ENCODE measurements around the gene AMPD3. TPM values are rescaled to one million over a fixed set of nuclear protein-coding genes. Genes with fewer than 3 reads are reported as not detected.
"Not testable (repeated sequence)": the region's sequence is repeated elsewhere in the genome, so short reads cannot be mapped to it uniquely, and the experiment has no call there.

AMPD3 gene
- total RNA-seq, 2 donors from 2014 or later, result 21.6 to 28.8 TPM

DNA sequence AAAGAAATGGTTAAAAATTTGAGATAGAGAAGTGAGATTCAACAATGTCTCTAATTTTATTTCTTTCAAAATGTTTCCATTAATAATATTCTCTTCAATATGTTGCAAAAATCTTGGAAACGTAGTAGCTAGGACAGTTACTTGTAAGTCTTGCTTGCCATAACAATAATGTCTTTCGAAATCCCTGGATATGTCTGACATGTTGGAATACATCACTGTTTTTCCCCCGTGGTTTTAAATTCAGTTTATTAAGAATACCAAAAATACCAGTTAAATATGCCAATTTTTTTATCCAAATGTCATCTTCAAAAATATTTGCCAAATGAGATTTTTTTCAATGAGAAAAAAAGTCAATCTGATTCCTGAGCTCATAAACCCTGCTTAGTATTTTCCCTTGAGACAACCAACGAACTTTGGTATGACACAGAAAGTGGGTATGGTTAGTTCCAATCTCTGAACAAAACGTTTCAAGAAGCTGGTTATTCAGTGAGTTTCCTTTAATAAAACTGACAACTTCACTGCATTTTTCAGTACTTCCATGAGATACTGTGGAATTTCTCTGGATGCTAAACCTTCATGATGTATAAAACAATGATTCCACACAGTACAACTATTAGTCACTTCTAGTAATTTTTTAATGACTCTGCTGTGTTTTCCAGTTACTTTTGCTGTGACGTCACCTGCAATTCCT, 36.7 kb upstream of the AMPD3 start:
- peaks cover 21% of the 10 kb centered on the region for H3K4me1 Mint-ChIP-seq (ENCODE audit: low read depth)

DNA sequence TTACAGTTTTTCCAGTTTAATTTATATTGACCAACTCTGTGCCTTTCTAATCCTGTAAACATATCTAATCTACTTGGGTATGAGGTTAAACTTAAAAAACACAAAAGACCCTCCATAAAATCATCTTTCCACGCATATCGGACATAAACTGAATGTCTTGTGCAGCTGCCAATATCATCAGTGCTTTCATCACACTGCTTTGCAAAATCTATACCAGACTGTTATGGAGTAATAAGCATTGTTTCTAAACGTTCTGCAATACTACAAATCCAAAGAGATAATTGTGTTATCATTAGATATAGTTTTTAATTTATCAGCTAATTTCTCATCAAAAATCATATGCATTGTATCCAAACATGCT, 36.1 kb upstream of the AMPD3 start:
- Mint-ChIP-seq H3K27me3 (ENCODE audit: low read depth) (peaks cover 13% of the 10 kb centered on the region), H3K9me3 (peaks cover 0 to 3% of the 10 kb centered on the region in 2 donors), H3K4me3 (no peak overlapping the region), H3K27ac (no peak overlapping the region), H3K36me3 (ENCODE audit: insufficient read depth in 2 of 2) (peaks cover 0 to 2% of the 10 kb centered on the region in 2 donors), H3K4me1 (ENCODE audit: low read depth) (peaks cover 16% of the 10 kb centered on the region)
- DNase-seq (no peak), ATAC-seq (replicated peaks in 1 of 2) (no peak)

More for the DNA sequence above, 36.7 kb upstream of the AMPD3 start:
- Mint-ChIP-seq H3K27me3 (ENCODE audit: low read depth) (peaks cover 18% of the 10 kb centered on the region), H3K36me3 (ENCODE audit: insufficient read depth in 2 of 2) (no peaks in the 10 kb centered on the region), H3K9me3 (peaks cover 0 to 3% of the 10 kb centered on the region in 2 donors), H3K4me3 (no peak overlapping the region), H3K27ac (no peak overlapping the region)
- no peak for ATAC-seq (replicated peaks in 1 of 2)
- DNase-seq, result no peak

DNA sequence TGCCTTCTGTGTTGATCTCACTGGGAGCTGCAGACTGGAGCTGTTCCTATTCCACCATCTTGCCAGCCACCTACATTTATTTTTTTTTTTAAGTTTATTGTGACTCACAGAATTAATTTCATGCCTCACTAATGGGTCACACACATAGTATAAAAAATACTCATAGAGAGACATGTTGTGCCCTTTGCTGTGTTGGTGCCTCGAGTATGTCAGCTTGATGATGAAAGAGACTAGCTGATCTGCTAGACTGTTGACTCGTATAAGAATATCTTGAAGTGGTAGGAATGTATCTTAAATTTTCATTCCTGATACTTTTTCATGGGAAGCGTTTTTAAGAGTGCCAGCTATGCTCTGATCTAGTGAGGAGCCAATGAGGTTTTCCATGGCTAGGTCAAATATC, 28.6 kb upstream of the AMPD3 start:
- H3K27me3 Mint-ChIP-seq (ENCODE audit: low read depth), result no peaks in the 10 kb centered on the region
- H3K27ac Mint-ChIP-seq, result no peak overlapping the region
- H3K4me1 Mint-ChIP-seq (ENCODE audit: low read depth), result no peaks in the 10 kb centered on the region
- peaks cover 0 to 2% of the 10 kb centered on the region in 2 donors for H3K36me3 Mint-ChIP-seq (ENCODE audit: insufficient read depth in 2 of 2)
- no peak for DNase-seq
- no peak for ATAC-seq (replicated peaks in 1 of 2)
- peaks cover 0 to 3% of the 10 kb centered on the region in 2 donors for H3K9me3 Mint-ChIP-seq
- H3K4me3 Mint-ChIP-seq, result no peak overlapping the region

DNA sequence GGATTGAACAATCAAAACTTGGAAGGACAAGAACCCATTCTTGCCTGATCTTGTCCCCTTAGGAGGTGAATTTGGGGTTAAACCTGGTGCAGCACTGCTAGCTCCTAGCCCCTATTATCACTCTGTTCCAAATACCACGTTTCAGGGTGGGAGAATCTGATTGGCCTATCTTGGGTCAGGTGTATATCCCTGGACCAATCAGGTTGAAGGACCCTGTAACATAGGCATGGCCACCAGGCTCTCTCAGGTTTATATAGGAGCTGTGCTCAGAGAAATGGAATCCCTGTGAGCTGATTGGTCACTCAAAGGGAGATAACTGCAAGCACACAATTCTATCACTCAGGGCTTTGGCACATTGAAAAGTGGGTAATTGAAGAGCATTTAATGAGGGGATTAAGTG, 26.6 kb upstream of the AMPD3 start:
- H3K27ac Mint-ChIP-seq, result no peak overlapping the region
- DNase-seq (no peak), ATAC-seq (replicated peaks in 1 of 2) (no peak)
- H3K27me3 Mint-ChIP-seq (ENCODE audit: low read depth), result no peaks in the 10 kb centered on the region
- no peaks in the 10 kb centered on the region for H3K9me3 Mint-ChIP-seq
- H3K4me1 Mint-ChIP-seq (ENCODE audit: low read depth), result no peaks in the 10 kb centered on the region
- peaks cover 0 to 2% of the 10 kb centered on the region in 2 donors for H3K36me3 Mint-ChIP-seq (ENCODE audit: insufficient read depth in 2 of 2)
- no peak overlapping the region for H3K4me3 Mint-ChIP-seq

DNA sequence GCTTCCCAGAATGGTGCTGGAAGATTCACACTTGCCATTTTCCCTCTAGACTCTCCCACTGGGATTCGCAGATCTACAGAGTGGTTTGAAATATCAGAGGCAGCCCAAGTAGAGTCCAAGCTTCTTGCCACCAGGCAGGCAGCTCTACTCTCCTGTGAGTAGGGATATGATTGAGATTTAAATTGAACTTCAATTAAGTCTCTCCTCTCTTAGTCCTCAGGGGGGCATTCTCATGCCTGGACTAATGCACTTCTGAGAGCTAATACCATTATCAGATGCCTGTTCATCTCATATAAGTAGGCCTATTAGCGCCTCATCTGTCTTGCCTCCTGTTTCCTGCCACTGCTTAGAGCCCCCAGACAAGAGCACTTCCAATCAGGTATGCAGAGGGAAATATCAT, 25.5 kb upstream of the AMPD3 start:
- H3K36me3 Mint-ChIP-seq (ENCODE audit: insufficient read depth in 2 of 2), result no peaks in the 10 kb centered on the region
- H3K27me3 Mint-ChIP-seq (ENCODE audit: low read depth), result no peaks in the 10 kb centered on the region
- no peak overlapping the region for H3K27ac Mint-ChIP-seq
- no peak overlapping the region for H3K4me3 Mint-ChIP-seq
- H3K9me3 Mint-ChIP-seq, result no peaks in the 10 kb centered on the region
- DNase-seq (no peak), ATAC-seq (replicated peaks in 1 of 2) (no peak)
- H3K4me1 Mint-ChIP-seq (ENCODE audit: low read depth), result no peaks in the 10 kb centered on the region

DNA sequence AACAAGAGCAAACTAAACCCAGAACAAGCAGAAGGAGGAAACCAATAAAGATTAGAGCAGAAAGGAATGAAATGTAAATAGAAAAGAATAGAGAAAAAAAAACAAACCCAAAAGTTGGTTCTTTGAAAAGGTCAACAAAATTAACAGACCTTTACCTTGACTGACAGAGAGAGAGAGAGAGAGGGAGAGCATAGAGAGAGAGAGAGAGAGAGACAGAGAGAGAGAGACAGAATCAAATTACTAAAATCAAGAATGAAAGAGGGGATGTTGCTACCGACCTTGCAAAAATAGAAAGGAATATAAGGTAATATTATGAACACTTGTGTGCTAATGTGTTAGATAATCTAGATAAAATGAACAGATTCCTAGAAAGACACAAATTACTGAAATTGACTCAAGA, 22.6 kb upstream of the AMPD3 start:
- Mint-ChIP-seq H3K9me3 (no peaks in the 10 kb centered on the region), H3K4me3 (no peak overlapping the region), H3K27me3 (ENCODE audit: low read depth) (no peaks in the 10 kb centered on the region), H3K36me3 (ENCODE audit: insufficient read depth in 2 of 2) (no peaks in the 10 kb centered on the region), H3K4me1 (ENCODE audit: low read depth) (peaks cover 6% of the 10 kb centered on the region), H3K27ac (no peak overlapping the region)
- DNase-seq (no peak), ATAC-seq (replicated peaks in 1 of 2) (no peak)

DNA sequence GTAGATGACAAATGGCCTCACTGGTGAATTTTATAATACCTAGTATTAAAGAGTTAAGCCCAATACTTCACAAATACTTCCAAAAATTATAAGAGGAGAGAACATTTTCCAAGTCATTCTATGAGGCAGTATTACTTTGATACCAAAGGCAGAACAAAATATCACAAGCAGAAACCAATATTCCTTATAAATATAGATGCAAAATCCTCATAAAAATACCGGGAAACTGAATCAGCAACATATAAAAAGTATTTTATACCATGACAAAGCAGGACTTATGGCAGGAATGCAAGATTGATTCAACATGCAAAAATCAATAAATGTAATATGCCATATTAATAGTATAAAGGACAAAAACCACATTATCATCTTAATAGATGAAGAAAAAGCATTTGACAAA, 22.1 kb upstream of the AMPD3 start:
- DNase-seq (no peak), ATAC-seq (replicated peaks in 1 of 2) (no peak)
- H3K4me3 Mint-ChIP-seq, result no peak overlapping the region
- H3K27me3 Mint-ChIP-seq (ENCODE audit: low read depth), result no peaks in the 10 kb centered on the region
- no peak overlapping the region for H3K27ac Mint-ChIP-seq
- H3K36me3 Mint-ChIP-seq (ENCODE audit: insufficient read depth in 2 of 2), result no peaks in the 10 kb centered on the region
- no peaks in the 10 kb centered on the region for H3K9me3 Mint-ChIP-seq
- H3K4me1 Mint-ChIP-seq (ENCODE audit: low read depth), result peaks cover 6% of the 10 kb centered on the region

DNA sequence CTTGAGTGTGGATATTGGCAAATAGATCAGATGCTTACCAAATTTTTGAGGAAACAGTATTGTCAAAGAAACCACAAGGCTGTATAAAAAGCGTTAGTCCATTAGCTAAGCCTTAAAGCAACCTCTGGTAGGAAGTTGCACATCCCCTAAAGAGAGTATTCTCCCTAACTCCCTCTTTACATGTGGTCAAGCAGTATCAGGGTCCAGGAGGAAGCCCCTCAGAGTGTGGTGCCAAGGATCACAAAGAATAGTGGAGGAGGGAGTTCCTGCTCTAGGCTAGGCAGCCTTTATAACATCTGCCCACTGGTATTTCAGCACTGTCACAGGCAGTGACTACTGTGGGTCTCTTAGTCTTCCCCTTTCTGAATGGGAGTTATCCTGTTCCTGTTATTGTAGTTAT, 18.8 kb upstream of the AMPD3 start:
- no peak for ATAC-seq (replicated peaks in 1 of 2)
- no peaks in the 10 kb centered on the region for H3K27me3 Mint-ChIP-seq (ENCODE audit: low read depth)
- DNase-seq, result no peak
- no peak overlapping the region for H3K27ac Mint-ChIP-seq
- peaks cover 6% of the 10 kb centered on the region for H3K4me1 Mint-ChIP-seq (ENCODE audit: low read depth)
- no peaks in the 10 kb centered on the region for H3K36me3 Mint-ChIP-seq (ENCODE audit: insufficient read depth in 2 of 2)
- no peak overlapping the region for H3K4me3 Mint-ChIP-seq
- no peaks in the 10 kb centered on the region for H3K9me3 Mint-ChIP-seq

DNA sequence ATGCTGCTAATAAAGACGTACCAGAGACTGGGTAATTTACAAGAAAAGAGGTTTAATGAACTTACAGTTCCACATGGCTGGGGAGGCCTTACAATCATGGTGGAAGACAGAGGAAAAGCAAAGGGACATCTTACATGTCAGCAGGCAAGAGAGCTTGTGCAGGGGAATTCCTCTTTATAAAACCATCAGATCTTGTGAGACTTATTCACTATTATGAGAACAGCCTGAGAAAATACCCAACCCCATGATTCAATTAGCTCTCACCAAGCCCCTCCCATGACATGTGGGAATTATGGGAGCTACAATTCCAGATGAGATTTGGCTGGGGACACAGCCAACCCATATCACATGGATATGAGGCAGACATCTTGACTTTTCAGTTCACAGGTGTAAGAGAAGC, 18.4 kb upstream of the AMPD3 start:
- H3K27ac Mint-ChIP-seq; H3K4me1 Mint-ChIP-seq (ENCODE audit: low read depth); H3K4me3 Mint-ChIP-seq; DNase-seq; H3K36me3 Mint-ChIP-seq (ENCODE audit: insufficient read depth in 2 of 2); ATAC-seq (replicated peaks in 1 of 2); H3K9me3 Mint-ChIP-seq; H3K27me3 Mint-ChIP-seq (ENCODE audit: low read depth): not testable (repeated sequence)

DNA sequence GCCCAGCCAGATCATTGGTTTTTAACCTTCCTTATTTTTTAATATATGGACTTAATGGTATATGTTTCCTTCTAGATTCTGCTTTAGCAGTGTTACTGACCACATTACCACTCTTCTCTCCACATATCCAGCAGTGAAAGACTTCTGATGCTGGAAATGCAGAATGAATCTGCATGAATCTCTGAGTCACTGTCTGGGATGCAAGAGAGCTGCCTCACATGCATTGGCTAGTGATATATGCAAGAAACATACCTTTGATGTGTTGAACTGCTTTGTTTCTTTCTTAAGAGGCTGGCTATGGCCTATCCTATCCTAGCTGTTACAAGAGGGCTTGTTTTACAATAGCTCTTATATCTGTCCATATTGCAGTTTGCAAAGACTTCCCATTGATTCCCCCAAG, 16.6 kb upstream of the AMPD3 start:
- Mint-ChIP-seq H3K9me3 (no peaks in the 10 kb centered on the region), H3K36me3 (ENCODE audit: insufficient read depth in 2 of 2) (no peaks in the 10 kb centered on the region), H3K27ac (no peak overlapping the region), H3K4me3 (no peak overlapping the region), H3K4me1 (ENCODE audit: low read depth) (peaks cover 27% of the 10 kb centered on the region), H3K27me3 (ENCODE audit: low read depth) (no peaks in the 10 kb centered on the region)
- no peak for DNase-seq
- no peak for ATAC-seq (replicated peaks in 1 of 2)

DNA sequence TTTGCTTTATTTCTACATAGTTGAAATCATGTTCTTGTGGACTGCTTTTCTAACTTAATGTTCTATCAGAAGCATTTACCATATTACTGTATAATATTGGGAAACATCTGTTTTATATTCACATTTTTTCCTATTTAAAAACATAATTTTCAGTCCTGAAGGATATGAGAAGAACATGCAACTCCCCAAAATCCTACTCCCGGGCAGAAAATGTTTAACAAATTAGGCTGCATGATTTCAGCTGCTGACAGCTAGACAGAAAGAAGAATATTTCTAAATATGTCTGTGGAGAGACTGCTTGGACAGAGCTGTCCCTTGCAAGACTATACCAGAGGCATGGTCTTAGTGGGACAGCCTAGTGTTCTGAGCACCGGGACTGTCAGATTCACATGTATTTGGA, 15.7 kb upstream of the AMPD3 start:
- ATAC-seq (replicated peaks in 1 of 2), result no peak
- H3K36me3 Mint-ChIP-seq (ENCODE audit: insufficient read depth in 2 of 2), result no peaks in the 10 kb centered on the region
- H3K4me1 Mint-ChIP-seq (ENCODE audit: low read depth), result peaks cover 34% of the 10 kb centered on the region
- no peak overlapping the region for H3K27ac Mint-ChIP-seq
- no peaks in the 10 kb centered on the region for H3K27me3 Mint-ChIP-seq (ENCODE audit: low read depth)
- no peak overlapping the region for H3K4me3 Mint-ChIP-seq
- DNase-seq, result no peak
- H3K9me3 Mint-ChIP-seq, result no peaks in the 10 kb centered on the region

DNA sequence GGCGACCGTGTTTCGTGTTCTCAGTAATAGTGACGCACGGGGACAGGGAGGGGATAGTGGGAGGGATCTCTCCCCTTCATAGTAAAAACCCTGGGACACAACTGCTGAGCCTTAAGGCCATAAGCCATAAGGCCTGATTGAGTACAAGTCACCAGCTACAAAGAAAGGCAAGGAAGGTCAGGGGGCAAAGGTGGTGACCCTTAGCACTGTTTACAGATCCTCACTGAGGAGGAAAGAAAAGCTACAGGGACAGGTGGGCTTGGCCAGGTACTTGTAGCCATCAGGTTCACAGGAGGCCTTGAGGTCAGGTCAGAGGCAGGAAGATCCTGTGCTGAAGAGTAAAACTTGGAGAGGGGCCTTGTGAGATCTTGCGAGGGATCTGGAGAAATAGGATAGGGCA, 15.1 kb upstream of the AMPD3 start:
- no peak for ATAC-seq (replicated peaks in 1 of 2)
- no peak overlapping the region for H3K27ac Mint-ChIP-seq

DNA sequence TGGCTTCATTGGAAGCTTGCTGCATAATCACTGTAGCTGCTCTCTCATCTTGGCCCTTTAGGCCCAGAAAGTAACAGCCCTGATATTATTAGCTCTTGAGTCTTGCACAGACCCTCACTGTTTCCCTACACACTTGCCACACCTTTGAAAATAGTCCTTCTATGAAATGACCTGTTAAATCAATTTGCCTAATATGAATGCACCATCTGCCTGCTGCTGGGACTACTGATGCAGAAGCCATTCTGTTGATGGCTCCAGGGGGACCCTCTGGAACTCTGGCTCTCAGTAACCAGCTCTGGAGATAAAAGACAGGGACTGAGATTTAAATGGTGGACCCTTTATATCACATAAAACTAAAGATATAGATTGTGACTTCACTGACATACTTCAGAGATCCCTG, 14.7 kb upstream of the AMPD3 start:
- no peak overlapping the region for H3K4me3 Mint-ChIP-seq
- no peaks in the 10 kb centered on the region for H3K36me3 Mint-ChIP-seq (ENCODE audit: insufficient read depth in 2 of 2)
- H3K27me3 Mint-ChIP-seq (ENCODE audit: low read depth), result no peaks in the 10 kb centered on the region
- H3K27ac Mint-ChIP-seq, result no peak overlapping the region
- ATAC-seq (replicated peaks in 1 of 2) (no peak), DNase-seq (no peak)
- H3K9me3 Mint-ChIP-seq, result no peaks in the 10 kb centered on the region
- peaks cover 44% of the 10 kb centered on the region for H3K4me1 Mint-ChIP-seq (ENCODE audit: low read depth)

More for the DNA sequence above, 15.1 kb upstream of the AMPD3 start:
- no peaks in the 10 kb centered on the region for H3K36me3 Mint-ChIP-seq (ENCODE audit: insufficient read depth in 2 of 2)
- H3K27me3 Mint-ChIP-seq (ENCODE audit: low read depth), result no peaks in the 10 kb centered on the region
- peaks cover 40% of the 10 kb centered on the region for H3K4me1 Mint-ChIP-seq (ENCODE audit: low read depth)
- no peak for DNase-seq
- no peaks in the 10 kb centered on the region for H3K9me3 Mint-ChIP-seq
- H3K4me3 Mint-ChIP-seq, result no peak overlapping the region

DNA sequence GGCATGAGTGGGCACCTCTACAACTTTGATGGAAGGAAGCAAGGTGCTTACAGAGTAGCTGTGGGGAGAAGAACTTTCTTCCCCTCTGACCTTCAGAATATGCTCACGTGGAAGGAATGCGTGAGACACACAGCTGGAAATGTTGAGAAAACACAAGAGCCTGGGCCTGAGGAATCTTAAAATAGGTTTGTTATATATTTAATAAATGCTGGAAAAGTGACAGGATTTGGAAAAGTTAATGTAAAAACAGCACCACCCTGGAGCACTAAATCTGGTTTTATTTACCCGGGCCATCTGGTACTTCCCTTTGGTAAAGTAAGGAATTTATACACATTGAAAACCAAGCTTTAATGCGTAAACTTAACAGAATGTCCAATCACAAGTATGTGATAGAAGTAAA, 14.0 kb upstream of the AMPD3 start:
- no peak for ATAC-seq (replicated peaks in 1 of 2)

More for the DNA sequence above, 14.0 kb upstream of the AMPD3 start:
- Mint-ChIP-seq H3K4me1 (ENCODE audit: low read depth) (peaks cover 48% of the 10 kb centered on the region), H3K9me3 (no peaks in the 10 kb centered on the region), H3K27ac (no peak overlapping the region), H3K4me3 (no peak overlapping the region), H3K27me3 (ENCODE audit: low read depth) (no peaks in the 10 kb centered on the region), H3K36me3 (ENCODE audit: insufficient read depth in 2 of 2) (no peaks in the 10 kb centered on the region)
- DNase-seq, result no peak
